ENCODE data around the gene TTC28. TPM values are rescaled to one million over a fixed set of nuclear protein-coding genes. Genes with fewer than 3 reads are reported as not detected.
"Not testable (repeated sequence)": the region's sequence is repeated elsewhere in the genome, so short reads cannot be mapped to it uniquely, and the experiment has no call there.

The TTC28 gene
- total RNA-seq, 2 donors from 2014 or later = 0.40 to 1.9 TPM

DNA sequence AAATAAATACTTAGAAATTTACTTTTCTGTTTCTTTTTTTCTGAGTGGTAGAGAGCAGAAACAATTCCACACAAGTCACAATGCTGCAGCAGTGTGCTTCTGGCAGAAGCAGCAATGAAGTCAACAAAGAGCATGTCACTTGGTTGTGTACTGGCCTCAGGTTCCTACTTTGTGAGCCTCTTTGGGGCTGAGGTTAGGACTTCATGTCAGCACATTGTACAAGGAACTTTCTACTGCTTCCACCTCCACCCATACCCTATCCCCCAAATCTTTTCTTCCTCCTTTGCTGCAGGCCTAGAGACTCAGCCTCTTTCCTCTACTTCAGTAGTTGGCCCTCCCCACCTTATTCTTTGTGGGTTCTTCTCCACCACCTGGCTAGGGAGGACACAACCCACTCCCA lies 507.9 kb downstream of the TTC28 start:
- no peaks in the 10 kb centered on the region for H3K9me3 ChIP-seq (ENCODE audit: control insufficient read depth, low read length, poor library complexity, severe bottlenecking)
- no peak for ATAC-seq
- peaks cover 21% of the 10 kb centered on the region for H3K27me3 Mint-ChIP-seq
- DNase-seq = no peak
- H3K4me1 Mint-ChIP-seq = no peaks in the 10 kb centered on the region
- H3K36me3 Mint-ChIP-seq (ENCODE audit: low read depth) = no peaks in the 10 kb centered on the region
- no peak overlapping the region for H3K27ac Mint-ChIP-seq
- H3K4me3 Mint-ChIP-seq = no peak overlapping the region

DNA sequence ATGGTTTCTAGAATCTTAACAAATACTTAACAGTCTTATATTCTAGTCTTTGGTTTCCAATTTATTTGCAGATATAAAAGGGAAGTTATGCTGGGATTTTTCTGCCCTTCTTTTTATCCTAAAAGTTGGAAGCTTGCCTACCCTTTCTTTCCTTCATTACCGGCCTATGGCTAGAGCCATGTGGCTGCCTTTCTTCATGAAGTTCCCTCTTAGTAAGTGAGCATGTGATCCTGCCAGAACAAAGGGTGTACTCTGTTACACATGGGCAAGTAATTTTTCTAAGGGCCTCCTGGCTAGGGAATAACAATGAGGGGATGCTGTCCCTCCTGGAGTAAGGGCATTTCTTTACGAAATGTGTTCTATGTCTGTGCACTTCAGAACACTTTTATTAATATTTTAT lies 508.5 kb downstream of the TTC28 start:
- peaks cover 21% of the 10 kb centered on the region for H3K27me3 Mint-ChIP-seq
- no peaks in the 10 kb centered on the region for H3K9me3 ChIP-seq (ENCODE audit: control insufficient read depth, low read length, poor library complexity, severe bottlenecking)
- no peak for DNase-seq
- ATAC-seq = no peak
- H3K4me3 Mint-ChIP-seq = no peak overlapping the region
- no peaks in the 10 kb centered on the region for H3K36me3 Mint-ChIP-seq (ENCODE audit: low read depth)
- H3K4me1 Mint-ChIP-seq = no peaks in the 10 kb centered on the region
- H3K27ac Mint-ChIP-seq = no peak overlapping the region

DNA sequence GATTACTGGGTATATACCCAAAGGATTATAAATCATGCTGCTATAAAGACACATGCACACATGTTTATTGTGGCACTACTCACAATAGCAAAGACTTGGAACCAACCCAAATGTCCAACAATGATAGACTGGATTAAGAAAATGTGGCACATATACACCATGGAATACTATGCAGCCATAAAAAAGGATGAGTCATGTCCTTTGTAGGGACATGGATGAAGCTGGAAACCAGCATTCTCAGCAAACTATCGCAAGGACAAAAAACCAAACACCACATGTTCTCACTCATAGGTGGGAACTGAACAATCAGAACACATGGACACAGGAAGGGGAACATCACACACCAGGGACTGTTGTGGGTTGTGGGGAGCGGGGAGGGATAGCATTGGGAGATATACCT lies 510.3 kb downstream of the TTC28 start:
- not testable (repeated sequence) for ATAC-seq; H3K4me3 Mint-ChIP-seq; H3K27ac Mint-ChIP-seq; H3K9me3 ChIP-seq (ENCODE audit: control insufficient read depth, low read length, poor library complexity, severe bottlenecking); H3K36me3 Mint-ChIP-seq (ENCODE audit: low read depth); DNase-seq; H3K4me1 Mint-ChIP-seq
- H3K27me3 Mint-ChIP-seq = peaks cover 21% of the 10 kb centered on the region

DNA sequence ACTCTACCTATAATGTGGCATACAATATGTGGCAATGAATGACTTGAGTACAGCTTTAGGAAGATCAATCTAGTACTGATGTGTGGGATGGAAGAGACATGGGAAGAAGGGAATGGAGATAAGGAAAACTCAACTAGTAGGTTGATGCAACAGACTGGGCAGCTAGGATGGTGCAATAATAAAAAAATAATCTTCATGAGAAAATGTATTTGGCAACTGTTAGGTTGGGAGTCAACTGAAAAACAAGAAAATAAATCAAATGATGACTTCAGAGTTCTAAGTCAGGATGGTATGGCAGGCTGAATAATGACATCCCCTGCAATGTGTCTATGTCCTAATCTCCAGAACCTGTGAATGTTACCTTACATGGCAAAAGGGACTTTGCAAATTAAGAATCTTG lies 523.8 kb downstream of the TTC28 start:
- no peaks in the 10 kb centered on the region for H3K9me3 ChIP-seq (ENCODE audit: control insufficient read depth, low read length, poor library complexity, severe bottlenecking)
- H3K4me1 Mint-ChIP-seq = no peaks in the 10 kb centered on the region
- H3K4me3 Mint-ChIP-seq = no peak overlapping the region
- no peaks in the 10 kb centered on the region for H3K27me3 Mint-ChIP-seq
- ATAC-seq (no peak), DNase-seq (no peak)
- no peaks in the 10 kb centered on the region for H3K36me3 Mint-ChIP-seq (ENCODE audit: low read depth)
- H3K27ac Mint-ChIP-seq = no peak overlapping the region

DNA sequence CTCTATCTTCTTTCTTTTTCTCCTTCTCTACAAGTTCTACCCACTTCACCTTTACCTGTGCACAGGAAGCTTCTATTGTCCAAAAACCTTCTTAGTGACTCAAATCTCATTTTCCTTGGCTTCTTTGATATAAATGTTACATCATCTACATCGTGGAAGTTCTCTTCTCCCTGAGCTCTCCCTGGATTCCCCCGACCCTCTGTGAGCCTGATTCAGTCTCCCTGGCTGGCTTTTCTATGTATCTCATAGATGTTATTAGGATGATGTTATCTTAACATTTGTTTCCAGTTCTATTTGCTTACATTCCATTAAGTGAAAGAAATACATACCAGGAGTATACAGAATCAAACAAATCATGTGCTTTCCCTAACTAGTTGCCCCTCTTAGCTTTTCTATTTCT lies 524.8 kb downstream of the TTC28 start:
- H3K36me3 Mint-ChIP-seq (ENCODE audit: low read depth) = no peaks in the 10 kb centered on the region
- DNase-seq = no peak
- no peak overlapping the region for H3K4me3 Mint-ChIP-seq
- ATAC-seq = no peak
- H3K27me3 Mint-ChIP-seq = no peaks in the 10 kb centered on the region
- no peaks in the 10 kb centered on the region for H3K4me1 Mint-ChIP-seq
- H3K9me3 ChIP-seq (ENCODE audit: control insufficient read depth, low read length, poor library complexity, severe bottlenecking) = no peaks in the 10 kb centered on the region
- H3K27ac Mint-ChIP-seq = no peak overlapping the region

DNA sequence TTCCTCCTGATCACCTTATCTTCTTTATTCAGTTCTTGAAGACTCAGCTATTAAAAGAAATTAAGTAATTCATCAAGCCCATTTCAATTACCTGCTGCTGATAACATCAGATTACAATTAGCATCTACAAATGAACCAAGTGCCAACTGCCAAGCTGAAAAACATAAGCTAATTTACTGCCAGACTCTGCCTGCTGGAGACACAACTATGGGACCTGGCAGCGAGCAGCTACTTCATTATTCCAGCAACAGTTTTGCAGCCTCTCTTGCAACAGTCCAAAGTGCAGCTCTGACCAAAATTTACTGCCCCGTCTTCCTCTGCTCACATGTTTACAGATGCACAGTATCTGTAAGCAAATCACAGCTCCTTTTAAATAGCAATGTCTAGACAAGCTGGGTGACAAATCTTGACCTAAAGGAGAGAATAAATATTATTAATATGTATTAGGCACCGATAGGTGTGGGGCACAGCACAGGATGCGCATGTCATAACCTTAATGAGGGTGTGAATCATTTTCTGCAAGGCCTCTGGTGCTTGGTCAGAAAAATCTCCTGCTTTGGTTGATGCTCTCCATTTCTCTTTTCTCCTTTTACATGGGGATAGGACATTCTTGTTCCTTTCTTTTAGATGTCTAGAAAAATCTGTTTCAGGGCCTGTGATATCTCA lies 528.4 kb downstream of the TTC28 start:
- DNase-seq = no peak
- peaks cover 28% of the 10 kb centered on the region for H3K27me3 Mint-ChIP-seq
- H3K4me1 Mint-ChIP-seq = no peaks in the 10 kb centered on the region
- no peak overlapping the region for H3K4me3 Mint-ChIP-seq
- no peaks in the 10 kb centered on the region for H3K36me3 Mint-ChIP-seq (ENCODE audit: low read depth)
- ATAC-seq = no peak
- no peak overlapping the region for H3K27ac Mint-ChIP-seq
- no peaks in the 10 kb centered on the region for H3K9me3 ChIP-seq (ENCODE audit: control insufficient read depth, low read length, poor library complexity, severe bottlenecking)

DNA sequence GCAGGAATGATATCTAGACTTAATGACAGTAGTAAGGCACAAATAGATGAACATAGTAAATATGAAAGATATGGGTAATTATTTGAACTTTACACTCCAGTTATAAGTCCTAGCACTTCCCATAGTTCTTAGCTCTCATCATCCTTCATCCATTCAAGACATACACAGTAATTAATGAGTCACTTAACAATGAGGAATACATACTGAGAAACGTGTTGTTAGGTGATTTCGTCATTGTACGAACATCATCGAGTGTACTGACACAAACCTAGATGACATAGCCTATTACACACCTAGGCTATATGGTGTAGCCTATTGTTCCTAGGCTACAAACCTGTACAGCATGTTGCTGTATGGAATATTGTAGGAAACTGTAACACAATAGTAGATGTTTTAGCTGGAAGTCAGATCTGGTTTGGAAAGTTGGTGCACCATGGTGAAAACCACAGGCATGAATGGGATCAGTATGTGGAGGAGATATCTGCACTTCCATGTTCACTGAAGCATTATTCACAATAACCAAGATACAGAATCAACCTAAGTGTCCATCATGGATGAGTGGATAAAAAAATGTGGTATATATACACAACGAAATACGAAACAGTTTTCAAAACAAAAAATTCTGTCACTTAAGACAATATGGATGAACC lies 530.7 kb downstream of the TTC28 start:
- Mint-ChIP-seq H3K4me1 (no peaks in the 10 kb centered on the region), H3K36me3 (ENCODE audit: low read depth) (no peaks in the 10 kb centered on the region), H3K27ac (no peak overlapping the region), H3K27me3 (peaks cover 41% of the 10 kb centered on the region), H3K4me3 (no peak overlapping the region)
- H3K9me3 ChIP-seq (ENCODE audit: control insufficient read depth, low read length, poor library complexity, severe bottlenecking) = no peaks in the 10 kb centered on the region
- no peak for DNase-seq
- no peak for ATAC-seq

DNA sequence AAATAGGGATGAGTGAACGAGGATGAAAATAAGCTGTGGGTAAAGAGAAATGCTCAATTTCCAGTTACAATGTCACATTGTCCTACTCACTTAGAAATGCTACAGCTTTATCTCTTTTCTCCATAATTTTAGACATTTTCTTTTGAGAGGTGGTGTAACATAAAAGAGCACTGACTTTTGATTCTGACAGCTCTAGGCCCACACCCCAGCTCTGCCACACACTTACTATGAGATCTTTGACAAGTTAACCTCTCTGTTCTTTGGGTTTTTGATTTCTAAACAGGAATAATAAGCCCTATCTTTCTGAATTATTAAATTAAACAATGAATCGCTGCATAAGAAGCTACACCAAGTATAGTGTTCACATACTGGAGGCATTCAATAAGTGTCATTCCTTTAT lies 532.2 kb downstream of the TTC28 start:
- no peak overlapping the region for H3K27ac Mint-ChIP-seq
- H3K4me3 Mint-ChIP-seq = no peak overlapping the region
- H3K4me1 Mint-ChIP-seq = no peaks in the 10 kb centered on the region
- H3K27me3 Mint-ChIP-seq = peaks cover 51% of the 10 kb centered on the region
- no peaks in the 10 kb centered on the region for H3K36me3 Mint-ChIP-seq (ENCODE audit: low read depth)
- no peaks in the 10 kb centered on the region for H3K9me3 ChIP-seq (ENCODE audit: control insufficient read depth, low read length, poor library complexity, severe bottlenecking)
- ATAC-seq (no peak), DNase-seq (no peak)

DNA sequence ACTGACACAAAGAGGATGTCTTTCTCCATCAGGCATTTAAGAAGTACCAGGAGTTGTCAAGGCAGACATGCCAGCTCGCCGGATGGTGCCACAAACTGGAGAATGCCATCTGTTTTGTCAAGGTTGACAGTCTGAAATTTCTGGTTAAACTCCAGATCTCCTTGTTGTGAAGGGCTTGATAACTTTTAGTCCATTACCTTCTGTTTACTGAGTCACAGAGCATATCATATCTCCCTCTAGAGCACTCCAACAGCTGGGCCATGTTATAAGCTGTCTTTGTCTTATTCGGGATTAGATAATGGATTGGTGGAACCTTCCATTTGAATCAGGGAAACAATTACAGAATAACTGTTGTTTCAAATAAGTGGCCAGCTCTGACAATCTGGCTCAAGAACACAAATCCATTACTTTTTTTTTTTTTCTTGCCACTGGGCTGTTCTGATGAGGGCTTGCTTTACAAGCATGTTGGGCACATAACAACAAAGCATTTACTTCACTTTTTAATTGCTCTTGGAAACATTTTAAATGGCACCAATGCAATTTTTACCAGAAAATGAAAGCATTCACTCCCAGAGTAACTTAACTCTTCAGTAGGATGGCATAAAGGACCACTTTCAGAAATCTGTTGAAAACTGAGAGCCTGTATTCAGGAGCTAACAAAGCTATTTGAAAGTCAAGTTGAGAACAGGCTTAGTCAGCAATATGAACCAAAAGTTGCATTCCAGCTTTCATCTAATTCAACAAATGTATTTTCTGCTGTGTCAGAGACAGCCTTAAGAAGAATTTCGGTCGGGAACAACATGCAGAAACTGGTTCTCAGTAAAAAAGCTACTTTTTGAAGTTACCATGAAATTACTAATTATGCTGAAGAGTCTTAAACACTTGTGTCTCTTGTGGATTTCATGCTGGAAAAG lies 533.0 kb downstream of the TTC28 start:
- no peak overlapping the region for H3K27ac Mint-ChIP-seq
- no peaks in the 10 kb centered on the region for H3K9me3 ChIP-seq (ENCODE audit: control insufficient read depth, low read length, poor library complexity, severe bottlenecking)
- peaks cover 53% of the 10 kb centered on the region for H3K27me3 Mint-ChIP-seq
- no peak for DNase-seq
- H3K4me3 Mint-ChIP-seq = no peak overlapping the region
- no peaks in the 10 kb centered on the region for H3K36me3 Mint-ChIP-seq (ENCODE audit: low read depth)
- ATAC-seq = no peak
- H3K4me1 Mint-ChIP-seq = no peaks in the 10 kb centered on the region

DNA sequence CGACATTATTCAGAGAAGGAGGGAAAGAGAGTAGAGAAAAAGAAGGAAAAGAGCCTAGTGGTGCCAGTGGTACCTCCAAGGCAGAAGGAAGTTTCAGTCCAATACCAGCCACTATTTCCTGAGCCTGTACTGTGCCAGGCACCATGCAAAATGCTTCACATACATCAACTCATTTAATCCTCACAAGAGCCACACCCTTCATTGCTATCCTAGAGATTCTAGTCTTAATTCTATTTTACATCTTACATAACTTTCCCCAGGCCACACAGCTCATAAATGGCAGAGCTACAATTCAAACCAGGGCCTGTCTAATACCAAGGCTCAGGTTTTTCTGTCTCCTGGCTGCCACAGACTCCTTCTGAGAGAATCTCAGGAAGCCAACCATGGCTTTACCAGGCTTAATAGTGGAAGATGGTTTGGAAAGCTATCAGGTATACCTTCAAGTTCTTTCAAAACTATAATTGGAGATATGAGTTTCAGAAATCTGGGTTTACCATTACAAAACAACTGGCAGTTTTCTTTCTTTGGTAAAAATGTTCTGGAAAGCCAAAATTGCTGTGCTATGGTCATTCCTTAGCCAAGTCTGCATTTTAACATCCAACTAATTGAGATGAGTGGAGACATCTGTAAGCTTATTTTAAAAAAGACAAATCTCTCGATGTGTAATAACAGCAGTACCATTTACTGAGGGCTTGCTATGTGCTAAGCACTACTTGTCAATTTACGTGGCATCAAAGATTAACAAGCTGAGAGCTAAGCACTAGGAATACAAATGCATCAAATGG lies 535.5 kb downstream of the TTC28 start:
- no peak overlapping the region for H3K4me3 Mint-ChIP-seq
- no peaks in the 10 kb centered on the region for H3K9me3 ChIP-seq (ENCODE audit: control insufficient read depth, low read length, poor library complexity, severe bottlenecking)
- H3K27ac Mint-ChIP-seq = no peak overlapping the region
- H3K27me3 Mint-ChIP-seq = peaks cover 66% of the 10 kb centered on the region
- no peak for DNase-seq
- ATAC-seq = no peak
- H3K4me1 Mint-ChIP-seq = peaks cover 3% of the 10 kb centered on the region
- H3K36me3 Mint-ChIP-seq (ENCODE audit: low read depth) = no peaks in the 10 kb centered on the region

DNA sequence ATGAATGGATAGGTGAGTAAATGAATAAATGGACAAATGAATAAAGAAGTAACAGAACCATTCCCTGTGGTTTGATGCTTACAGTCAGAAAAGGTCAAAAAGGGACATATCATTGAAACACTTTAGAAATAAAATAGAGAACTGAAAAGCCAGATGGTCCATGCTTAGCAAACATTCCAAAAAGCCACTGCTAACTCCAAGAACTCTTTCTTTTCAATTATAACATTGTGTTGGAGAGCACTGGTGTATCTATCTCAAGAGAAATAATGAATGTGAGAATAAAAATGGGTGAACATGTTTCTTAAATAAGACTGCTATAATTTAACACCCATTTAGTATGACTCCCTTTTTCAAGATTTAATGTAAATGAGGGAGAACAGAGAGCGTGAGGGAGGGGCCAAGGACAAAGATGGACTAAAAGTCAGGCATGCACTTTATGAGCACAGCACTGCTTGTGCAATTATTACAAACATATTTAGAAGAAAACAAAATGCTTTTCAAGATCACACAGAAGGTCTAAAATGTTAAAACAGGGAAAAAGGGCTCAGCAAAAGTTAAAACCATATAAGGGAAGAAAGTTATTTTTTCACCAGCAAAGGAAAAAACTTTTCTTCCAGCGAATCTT lies 536.3 kb downstream of the TTC28 start:
- Mint-ChIP-seq H3K36me3 (ENCODE audit: low read depth) (no peaks in the 10 kb centered on the region), H3K4me1 (peaks cover 3% of the 10 kb centered on the region), H3K27ac (no peak overlapping the region), H3K27me3 (peaks cover 67% of the 10 kb centered on the region), H3K4me3 (no peak overlapping the region)
- DNase-seq = no peak
- ATAC-seq = no peak
- no peaks in the 10 kb centered on the region for H3K9me3 ChIP-seq (ENCODE audit: control insufficient read depth, low read length, poor library complexity, severe bottlenecking)

DNA sequence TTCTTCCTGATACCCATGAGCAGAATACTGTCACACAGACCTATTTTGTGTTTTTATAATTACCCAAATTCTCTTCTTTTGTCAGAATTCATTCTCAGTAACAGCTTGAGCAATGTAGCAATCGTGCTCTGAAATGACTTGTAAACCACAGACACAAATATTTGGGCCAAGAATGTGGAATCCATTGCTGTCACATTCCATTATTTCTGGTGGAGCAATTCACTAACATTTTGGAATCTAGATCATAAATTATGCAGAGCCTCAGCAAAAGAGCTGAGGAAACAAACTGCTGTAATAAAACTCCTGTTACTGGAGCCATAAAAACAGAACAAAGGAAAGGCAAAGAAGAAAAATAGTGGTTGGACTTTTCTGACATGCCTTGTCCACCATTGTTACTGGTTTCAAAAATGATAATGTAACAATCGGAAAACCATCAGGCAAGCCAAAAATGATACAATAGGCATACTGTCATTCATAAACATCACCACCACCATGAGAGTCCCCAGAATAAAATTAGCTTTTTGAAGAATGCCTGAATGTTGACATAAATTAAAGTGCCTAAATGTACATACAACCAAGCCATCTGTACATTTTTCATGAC lies 537.2 kb downstream of the TTC28 start:
- Mint-ChIP-seq H3K4me1 (peaks cover 3% of the 10 kb centered on the region), H3K4me3 (no peak overlapping the region), H3K27ac (no peak overlapping the region), H3K36me3 (ENCODE audit: low read depth) (no peaks in the 10 kb centered on the region), H3K27me3 (peaks cover 59% of the 10 kb centered on the region)
- no peak for ATAC-seq
- no peaks in the 10 kb centered on the region for H3K9me3 ChIP-seq (ENCODE audit: control insufficient read depth, low read length, poor library complexity, severe bottlenecking)
- no peak for DNase-seq
